ENCODE results near the gene CTSD.

DNA sequence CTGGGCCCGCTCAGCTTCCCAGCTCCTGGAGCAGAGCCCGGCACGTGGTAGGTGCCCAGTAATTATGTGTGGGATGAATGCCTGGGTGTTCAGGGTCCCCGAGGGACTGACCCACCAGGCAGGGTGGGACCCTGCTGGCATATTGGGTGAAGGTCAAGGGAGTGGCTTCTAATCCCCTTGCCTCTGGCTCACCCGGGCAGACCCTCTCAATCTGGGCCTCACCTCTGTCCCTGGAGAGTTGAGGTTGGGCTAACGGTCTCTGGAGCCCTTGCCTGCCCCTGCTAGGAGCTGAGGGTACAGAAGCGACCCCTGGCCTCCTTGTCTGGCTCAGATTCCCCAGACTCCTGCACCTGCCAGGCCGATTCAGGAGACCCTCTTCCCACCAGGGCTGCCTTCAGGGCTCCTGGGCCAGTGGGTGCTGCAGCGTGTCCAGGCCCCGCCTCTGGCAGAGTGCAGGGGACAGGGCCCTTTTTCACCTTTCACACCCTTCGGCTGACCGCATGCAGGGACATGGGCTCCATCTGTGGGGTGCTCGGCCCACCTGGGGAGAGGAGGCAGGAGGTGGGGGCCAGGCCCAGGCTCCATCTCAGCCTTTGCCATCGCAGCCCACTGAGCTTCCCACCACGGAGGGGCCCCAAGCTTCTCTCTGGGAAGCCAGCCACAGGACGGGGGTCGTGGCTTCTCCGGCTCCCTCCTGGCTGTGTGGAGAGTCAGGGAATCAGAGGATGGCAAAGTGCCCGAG, 3.8 kb upstream of the CTSD start:
- TF ChIP-seq CTCF (IDR thresholded peaks at IDR 0.05) (no peak), POLR2A (IDR thresholded peaks at IDR 0.05) (no peak)

Data from adrenal gland (tissue), 5 donors.